ENCODE results near the gene CRELD2.

CRELD2 gene

GRCh38 chr22:49959782-49960158 is 41.3 kb downstream of the CRELD2 start:
- peak in 1 of 5 experiments; percentile 45 for DNase-seq

GRCh38 chr22:49960159-49961004 is 41.9 kb downstream of the CRELD2 start, which contains the start of gene PIM3:
Gene PIM3, plus strand, starts transcription at chr22:49960772. Its CDS starts 176 bp downstream, at chr22:49960948.
- peak; percentile 79 to 98 (median 87) for DNase-seq

DNA sequence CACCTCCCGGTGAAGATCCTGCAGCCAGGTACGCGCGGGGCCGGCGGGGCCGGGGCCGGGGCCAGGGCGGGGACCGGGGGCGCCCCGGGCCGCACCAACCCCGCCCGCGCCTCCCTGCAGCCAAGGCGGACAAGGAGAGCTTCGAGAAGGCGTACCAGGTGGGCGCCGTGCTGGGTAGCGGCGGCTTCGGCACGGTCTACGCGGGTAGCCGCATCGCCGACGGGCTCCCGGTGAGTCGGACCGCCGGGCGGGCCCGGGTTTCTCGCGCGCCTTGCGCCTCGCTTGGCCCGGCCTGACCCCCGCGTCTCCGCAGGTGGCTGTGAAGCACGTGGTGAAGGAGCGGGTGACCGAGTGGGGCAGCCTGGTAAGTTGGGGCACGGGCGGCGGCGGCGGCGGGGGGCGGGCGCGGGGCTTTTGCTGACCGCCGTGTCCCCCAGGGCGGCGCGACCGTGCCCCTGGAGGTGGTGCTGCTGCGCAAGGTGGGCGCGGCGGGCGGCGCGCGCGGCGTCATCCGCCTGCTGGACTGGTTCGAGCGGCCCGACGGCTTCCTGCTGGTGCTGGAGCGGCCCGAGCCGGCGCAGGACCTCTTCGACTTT is 42.7 kb downstream of the CRELD2 start:
- peak in 4 of 5 experiments; percentile 8 to 66 (median 30) for DNase-seq

DNA sequence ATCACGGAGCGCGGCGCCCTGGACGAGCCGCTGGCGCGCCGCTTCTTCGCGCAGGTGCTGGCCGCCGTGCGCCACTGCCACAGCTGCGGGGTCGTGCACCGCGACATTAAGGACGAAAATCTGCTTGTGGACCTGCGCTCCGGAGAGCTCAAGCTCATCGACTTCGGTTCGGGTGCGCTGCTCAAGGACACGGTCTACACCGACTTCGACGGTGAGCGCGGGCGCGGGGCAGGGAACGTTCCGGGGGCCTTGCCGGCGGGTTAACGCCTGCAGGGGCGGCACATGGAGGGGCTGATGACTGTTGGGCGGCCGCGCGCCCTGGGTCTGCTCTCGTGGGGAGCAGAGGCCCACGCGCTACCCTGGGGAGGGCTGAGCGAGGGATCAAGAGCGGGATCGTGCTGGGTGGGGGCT is 43.2 kb downstream of the CRELD2 start:
- peak in 2 of 5 experiments; percentile 29 to 60 for DNase-seq

DNA sequence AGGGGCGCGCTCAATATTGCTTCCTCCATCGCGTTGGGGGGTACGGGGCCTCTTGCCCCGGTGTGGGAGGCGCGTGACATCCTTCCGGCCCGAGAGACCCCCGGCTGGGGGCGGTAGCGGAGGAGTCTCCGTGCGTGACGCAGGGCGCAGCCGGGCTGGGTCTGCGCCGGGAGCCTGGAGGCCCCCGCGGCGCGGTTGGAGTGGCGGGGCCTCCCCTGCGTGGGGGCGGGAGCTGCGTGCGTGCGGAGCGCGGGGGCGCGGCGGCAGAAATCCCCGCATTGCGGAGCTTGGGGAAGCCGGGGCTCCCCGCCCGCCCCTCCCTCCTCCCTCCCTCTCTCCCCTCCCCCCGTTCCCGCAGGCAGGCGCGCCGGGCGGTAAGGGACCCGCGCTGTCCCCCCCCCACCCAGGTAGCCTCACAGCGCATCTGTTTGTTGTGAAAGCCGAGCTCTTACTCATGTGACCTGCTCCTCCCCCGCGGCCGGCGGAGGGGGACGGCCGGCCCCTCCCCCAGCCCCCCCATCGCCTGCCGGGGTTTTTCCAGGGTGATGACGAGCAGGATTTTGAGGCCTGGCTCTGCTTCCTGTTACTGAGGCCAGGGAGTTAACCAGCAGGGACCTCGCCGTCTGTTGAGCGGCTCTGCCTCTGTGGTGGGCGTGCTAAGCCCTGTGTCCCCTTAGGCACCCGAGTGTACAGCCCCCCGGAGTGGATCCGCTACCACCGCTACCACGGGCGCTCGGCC is 43.7 kb downstream of the CRELD2 start:
- peak; percentile 69 to 92 (median 80) for DNase-seq

DNA sequence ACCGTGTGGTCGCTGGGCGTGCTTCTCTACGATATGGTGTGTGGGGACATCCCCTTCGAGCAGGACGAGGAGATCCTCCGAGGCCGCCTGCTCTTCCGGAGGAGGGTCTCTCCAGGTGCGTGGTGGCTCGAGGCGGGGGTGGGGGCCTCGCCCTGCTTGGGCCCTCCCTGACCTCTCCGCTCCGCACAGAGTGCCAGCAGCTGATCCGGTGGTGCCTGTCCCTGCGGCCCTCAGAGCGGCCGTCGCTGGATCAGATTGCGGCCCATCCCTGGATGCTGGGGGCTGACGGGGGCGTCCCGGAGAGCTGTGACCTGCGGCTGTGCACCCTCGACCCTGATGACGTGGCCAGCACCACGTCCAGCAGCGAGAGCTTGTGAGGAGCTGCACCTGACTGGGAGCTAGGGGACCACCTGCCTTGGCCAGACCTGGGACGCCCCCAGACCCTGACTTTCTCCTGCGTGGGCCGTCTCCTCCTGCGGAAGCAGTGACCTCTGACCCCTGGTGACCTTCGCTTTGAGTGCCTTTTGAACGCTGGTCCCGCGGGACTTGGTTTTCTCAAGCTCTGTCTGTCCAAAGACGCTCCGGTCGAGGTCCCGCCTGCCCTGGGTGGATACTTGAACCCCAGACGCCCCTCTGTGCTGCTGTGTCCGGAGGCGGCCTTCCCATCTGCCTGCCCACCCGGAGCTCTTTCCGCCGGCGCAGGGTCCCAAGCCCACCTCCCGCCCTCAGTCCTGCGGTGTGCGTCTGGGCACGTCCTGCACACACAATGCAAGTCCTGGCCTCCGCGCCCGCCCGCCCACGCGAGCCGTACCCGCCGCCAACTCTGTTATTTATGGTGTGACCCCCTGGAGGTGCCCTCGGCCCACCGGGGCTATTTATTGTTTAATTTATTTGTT is 44.6 kb downstream of the CRELD2 start:
- peak in 1 of 5 experiments; percentile 8 for DNase-seq

GRCh38 chr22:49963647-49964026 is 45.2 kb downstream of the CRELD2 start:
- DNase-seq, result no peak

DNA sequence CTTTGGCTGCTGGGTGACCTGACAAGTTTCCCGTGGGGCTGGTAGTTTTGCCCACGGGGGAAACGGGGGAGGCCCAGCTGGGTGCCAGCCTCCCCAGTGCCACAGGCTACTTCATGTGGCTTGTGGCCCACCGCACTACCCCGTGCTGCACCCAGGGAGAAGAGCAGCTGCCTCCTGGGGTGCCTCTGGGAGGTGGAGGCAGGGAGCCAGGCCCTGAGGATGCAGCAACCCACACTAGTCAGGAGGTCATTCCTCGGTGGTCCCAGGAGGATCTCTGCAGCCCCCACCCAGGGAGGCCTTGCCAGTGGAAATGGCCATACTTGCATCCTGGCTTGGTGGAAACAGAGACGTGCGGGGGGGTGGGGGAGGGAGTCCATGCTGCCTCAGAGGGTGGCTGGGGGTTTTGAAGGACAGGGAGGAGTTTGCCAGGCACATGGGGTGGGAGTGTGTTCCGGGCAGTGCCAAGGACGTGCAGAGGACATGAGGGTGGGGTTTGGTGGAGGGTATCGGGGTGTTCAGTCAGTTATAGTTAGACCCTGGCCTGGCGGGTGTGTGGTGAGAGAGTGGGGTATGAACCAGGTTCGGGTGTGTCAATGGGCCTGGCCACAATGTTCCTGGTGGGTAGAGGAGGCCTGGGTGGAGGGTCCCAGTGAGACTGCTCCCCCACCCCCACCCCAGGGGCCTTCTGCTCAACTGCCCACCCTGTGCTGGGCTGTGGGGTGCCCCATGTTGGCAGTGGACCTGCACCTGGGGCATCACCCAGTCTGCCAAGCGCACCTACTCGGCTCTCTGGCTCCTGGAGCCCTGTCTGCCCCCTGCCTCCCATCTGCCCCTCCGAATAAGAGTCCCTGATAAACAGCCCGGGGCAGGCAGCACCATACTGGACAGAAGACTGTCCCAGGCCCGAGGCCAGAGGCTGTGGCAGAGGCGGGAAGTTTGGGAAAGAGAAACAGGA is 46.0 kb downstream of the CRELD2 start:
- peak; percentile 0 to 59 (median 48) for DNase-seq

DNA sequence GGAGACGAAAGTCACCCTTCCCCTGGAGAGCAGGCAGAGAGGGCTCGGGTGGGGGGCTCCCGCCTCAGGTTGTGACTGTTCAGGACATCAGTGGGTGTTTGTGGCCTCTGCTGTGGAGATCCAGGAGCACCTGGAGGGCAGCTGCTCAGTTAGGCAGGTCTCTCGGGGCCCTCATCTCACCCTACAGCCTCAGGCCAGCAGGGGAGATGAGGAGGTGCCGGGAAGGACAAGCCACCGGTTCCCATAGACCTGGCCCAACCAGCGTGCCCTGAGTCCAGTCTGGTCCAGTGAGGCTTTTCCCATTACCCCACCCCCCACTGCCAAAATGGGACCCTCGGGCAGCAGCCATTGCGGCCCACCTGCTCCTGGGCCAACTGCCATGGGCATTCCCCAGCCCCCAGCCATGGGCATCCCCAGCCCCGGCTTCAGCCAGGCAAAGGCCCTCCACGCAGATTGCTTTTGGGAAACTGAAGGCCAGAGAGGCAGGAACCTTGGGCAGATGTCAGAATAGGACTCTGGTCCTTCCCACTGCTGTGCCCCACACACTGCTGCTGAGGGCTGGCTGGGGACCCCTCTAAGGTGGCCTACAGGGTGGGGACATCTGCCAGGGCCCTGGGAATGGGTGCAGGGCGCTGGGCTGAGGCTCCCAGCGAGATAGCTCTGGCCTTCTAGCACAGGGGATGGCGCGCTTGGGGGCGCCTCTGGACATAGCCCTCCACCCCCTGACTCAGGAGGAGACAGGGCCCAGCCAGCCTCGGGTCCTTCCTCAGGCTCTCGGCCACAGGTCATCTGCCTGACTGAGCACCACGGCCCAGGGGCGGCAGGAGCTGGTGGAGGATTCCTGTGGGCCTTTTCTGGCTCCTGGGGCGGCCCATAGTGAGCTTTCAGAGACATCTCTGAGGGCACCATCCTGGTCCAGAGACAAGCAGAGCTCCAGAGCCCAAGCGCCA is 46.9 kb downstream of the CRELD2 start:
- peak in 2 of 5 experiments; percentile 0 to 8 for DNase-seq

- DNase-seq, result peak in 1 of 5 experiments; percentile 0
Measured at GRCh38 chr22:49966041-49966773, 47.8 kb downstream of the CRELD2 start.

- peak in 2 of 5 experiments; percentile 0 to 9 for DNase-seq
Measured at GRCh38 chr22:49966774-49967705, 48.6 kb downstream of the CRELD2 start.

- DNase-seq, result peak in 1 of 5 experiments; percentile 1
Measured at GRCh38 chr22:49967706-49968208, 49.3 kb downstream of the CRELD2 start.

DNA sequence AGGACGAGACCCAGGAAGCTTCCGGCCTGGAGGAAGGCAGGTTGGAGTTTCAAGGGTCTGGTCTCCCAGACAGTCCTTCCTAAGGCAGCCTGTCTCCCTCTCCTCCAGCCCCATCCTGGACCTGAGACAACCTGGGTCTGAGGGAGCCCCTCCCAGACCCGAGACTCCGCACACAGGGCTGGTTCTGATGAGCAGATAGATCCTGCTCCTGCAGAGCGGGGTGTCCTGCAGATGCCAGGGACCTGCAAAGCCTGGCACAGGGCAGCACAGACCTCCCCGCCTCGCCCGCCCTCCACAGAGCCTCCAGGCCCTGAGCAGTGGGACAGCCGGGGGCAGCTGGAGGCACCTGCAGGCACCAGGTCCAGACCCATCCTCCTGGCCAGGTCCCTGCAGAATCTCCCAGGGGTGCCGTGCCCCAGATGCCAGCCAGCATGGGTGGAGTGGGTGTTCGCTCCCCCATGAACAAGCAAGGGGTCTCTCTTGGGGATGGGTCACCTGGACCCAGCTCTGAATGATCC is 49.9 kb downstream of the CRELD2 start:
- DNase-seq, result peak in 1 of 5 experiments; percentile 0

DNA sequence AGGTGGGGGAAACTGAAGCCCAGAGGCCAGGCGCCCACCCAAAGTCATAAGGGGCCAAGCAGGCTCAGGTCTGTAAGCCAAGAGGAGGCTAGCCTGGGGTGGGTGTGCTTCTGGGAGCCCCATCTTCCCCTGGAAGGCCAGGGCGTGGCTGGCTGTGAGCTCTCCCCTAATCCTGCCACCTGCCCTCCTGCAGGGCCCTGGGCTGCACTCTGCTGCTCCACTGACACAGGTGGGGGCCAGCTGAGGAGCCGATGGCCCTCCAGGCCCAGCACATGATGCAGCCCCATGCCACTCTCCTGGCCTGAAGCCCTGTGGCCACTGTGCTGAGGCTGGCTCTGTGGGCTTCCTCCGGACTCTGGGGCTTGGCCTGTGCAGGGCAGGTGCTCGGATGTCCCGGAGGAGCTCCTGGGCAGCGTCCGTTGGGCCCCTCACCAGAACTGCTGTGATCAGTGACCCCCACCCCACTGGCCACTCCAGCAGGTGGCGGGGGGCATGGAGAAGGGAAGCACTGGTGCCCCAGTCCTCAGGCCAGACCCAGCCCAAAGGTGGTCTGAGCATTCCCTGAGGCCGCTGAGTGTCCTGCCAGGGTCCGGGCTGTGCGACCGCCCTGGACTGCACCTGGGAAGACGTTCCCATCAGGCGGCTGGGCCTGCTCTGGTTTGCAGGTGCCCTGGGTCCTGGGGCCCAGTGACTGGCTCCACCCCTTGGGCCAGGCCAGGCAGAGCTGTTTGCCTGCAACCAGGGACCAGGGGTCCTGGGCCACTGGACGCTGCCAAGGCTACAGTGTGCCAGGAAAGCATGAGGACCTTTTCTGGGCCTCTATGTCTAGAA is 50.6 kb downstream of the CRELD2 start:
- DNase-seq, result peak in 2 of 5 experiments; percentile 0 to 11

DNA sequence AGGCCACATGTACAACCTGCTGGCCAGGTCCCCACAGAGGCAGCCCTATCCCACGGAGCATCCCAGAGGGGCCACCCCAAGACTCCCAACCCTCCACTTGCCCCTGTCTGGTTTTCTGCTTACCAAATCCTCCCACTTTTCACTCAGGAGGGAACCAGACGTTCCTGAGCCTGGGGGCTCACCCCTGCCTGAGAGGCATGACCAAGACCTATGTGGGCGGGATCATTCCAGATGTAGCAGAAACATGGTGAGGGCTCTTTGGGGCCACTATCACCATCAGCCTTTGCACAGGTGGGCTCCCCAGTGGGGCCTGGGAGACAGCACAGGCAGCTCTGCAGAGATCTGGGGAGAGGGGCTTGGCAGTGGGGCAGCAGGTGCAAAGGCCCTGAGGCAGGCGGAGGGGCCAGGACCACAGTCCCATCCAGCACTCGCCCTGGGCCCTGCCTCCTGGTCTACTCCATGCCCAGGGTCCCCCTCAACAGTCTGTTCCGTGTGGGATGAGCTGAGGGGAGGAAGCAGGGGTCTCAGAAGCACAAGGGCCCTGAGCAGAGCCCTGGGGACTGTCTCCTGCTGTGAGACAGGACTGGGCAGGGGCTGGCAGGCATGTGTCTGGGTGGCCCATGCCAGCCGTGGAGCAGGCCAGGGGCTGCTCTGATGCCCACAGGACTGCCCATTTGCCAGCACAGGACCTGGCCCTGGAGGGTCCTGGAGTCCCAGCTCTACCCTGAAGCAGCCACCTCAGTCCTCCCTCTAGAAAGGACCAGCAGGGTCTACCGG is 51.5 kb downstream of the CRELD2 start:
- peak in 1 of 5 experiments; percentile 0 for DNase-seq

Data from T-helper 2 cell (primary cell).